Dedifferentiated amniotic fluid mesenchymal stem cell (primary cell): ENCODE measurements around the gene ZBTB43.
"Not testable (repeated sequence)": the region's sequence is repeated elsewhere in the genome, so short reads cannot be mapped to it uniquely, and the experiment has no call there.

ENCODE experiments used
- DNase-seq: peaks from one replicate; pipeline ENCODE4 v3.0.0-alpha.2; 2016; ENCODE audit errors: extremely low spot score

The ZBTB43 gene

GRCh38 chr9:126790561-126790960, 14.3 kb upstream of the ZBTB43 start:
- DNase-seq = no peak

GRCh38 chr9:126791406-126792230, 13.2 kb upstream of the ZBTB43 start:
- DNase-seq = peak; percentile 89

GRCh38 chr9:126793686-126794417, 11.0 kb upstream of the ZBTB43 start:
- DNase-seq = no peak

GRCh38 chr9:126794441-126794840, 10.4 kb upstream of the ZBTB43 start:
- DNase-seq = no peak

GRCh38 chr9:126796758-126797157, 8.1 kb upstream of the ZBTB43 start:
- no peak for DNase-seq

- no peak for DNase-seq
Observed at GRCh38 chr9:126797903-126798302, 6.9 kb upstream of the ZBTB43 start.

GRCh38 chr9:126799034-126799433, 5.8 kb upstream of the ZBTB43 start:
- no peak for DNase-seq

- DNase-seq = no peak
Observed at GRCh38 chr9:126802318-126803059, 2.4 kb upstream of the ZBTB43 start.

GRCh38 chr9:126804198-126804695, 593 bp upstream of the ZBTB43 start:
- no peak for DNase-seq

- no peak for DNase-seq
Observed at GRCh38 chr9:126805554-126806262, 868 bp downstream of the ZBTB43 start.

GRCh38 chr9:126806336-126806735, 1.5 kb downstream of the ZBTB43 start:
- no peak for DNase-seq

GRCh38 chr9:126809068-126809467, 4.2 kb downstream of the ZBTB43 start:
- DNase-seq = peak; percentile 29

GRCh38 chr9:126810221-126810620, 5.4 kb downstream of the ZBTB43 start:
- not testable (repeated sequence) for DNase-seq

- DNase-seq = no peak
Observed at GRCh38 chr9:126813072-126813471, 8.2 kb downstream of the ZBTB43 start.

- no peak for DNase-seq
Observed at GRCh38 chr9:126814091-126814490, 9.3 kb downstream of the ZBTB43 start.

- DNase-seq = not testable (repeated sequence)
Observed at GRCh38 chr9:126817615-126818014, 12.8 kb downstream of the ZBTB43 start.

- DNase-seq = no peak
Observed at GRCh38 chr9:126818482-126818881, 13.6 kb downstream of the ZBTB43 start.

GRCh38 chr9:126819482-126819881, 14.6 kb downstream of the ZBTB43 start:
- no peak for DNase-seq

- no peak for DNase-seq
Observed at GRCh38 chr9:126822278-126822677, 17.4 kb downstream of the ZBTB43 start.

GRCh38 chr9:126822873-126823272, 18.0 kb downstream of the ZBTB43 start:
- no peak for DNase-seq

GRCh38 chr9:126824052-126824451, 19.2 kb downstream of the ZBTB43 start:
- not testable (repeated sequence) for DNase-seq

GRCh38 chr9:126827227-126827626, 22.4 kb downstream of the ZBTB43 start:
- no peak for DNase-seq
